ENCODE measurements around the gene SLC39A7. TPM values are rescaled to one million over a fixed set of nuclear protein-coding genes. Genes with fewer than 3 reads are reported as not detected.

SLC39A7 gene
- total and polyA plus RNA-seq, 11 donors: 39.9 to 197 (median 55.3) TPM

GRCh38 chr6:33199687-33200218 is 914 bp upstream of the SLC39A7 start:
- Histone ChIP-seq H3K27me3 (no peaks in the 10 kb centered on the region), H3K9me3 (no peaks in the 10 kb centered on the region), H3K4me1 (peaks cover 10 to 77% (median 51%) of the 10 kb centered on the region in 12 donors), H3K4me3 (peak overlapping the region; percentile 59 to 98 (median 80)), H3K36me3 (peaks cover 0 to 61% (median 47%) of the 10 kb centered on the region in 9 donors), H3K27ac (peak overlapping the region; percentile 88 to 100 (median 98))
- 1 to 4% (median 3%) methylated on average over 10 to 26 of the region's 26 CpGs for WGBS, 4 donors
- DNase-seq (peak in 4 of 5 donors; percentile 78 to 87 (median 82)), ATAC-seq (peak in 3 of 4 donors; percentile 11 to 55 (median 31))
- no peak for TF ChIP-seq CTCF (IDR thresholded peaks at IDR 0.05)
- no peak for TF ChIP-seq POLR2A (IDR thresholded peaks at IDR 0.05)
- intact Hi-C loops (cut with DNase I): loop anchor here in 8 of 10 donors (1.0 to 10.0 kb wide), 10 partner anchors 35 to 1005 kb away; partner anchors contain the start of genes GPSM3 (in 1 of the 8), PBX2 (in 1 of the 8) and PHF1 (in 1 of the 8)

- DNase-seq (no peak), ATAC-seq (peak in 2 of 4 donors; percentile 1)
- H3K4me1 ChIP-seq: peaks cover 10 to 76% (median 54%) of the 10 kb centered on the region in 12 donors
- 2 to 5% (median 3%) methylated on average over 14 of the region's 14 CpGs for WGBS, 4 donors
- H3K36me3 ChIP-seq: peaks cover 0 to 47% (median 33%) of the 10 kb centered on the region in 9 donors
- no peaks in the 10 kb centered on the region for H3K9me3 ChIP-seq
- H3K27ac ChIP-seq: peak overlapping the region; percentile 88 to 100 (median 98)
- H3K4me3 ChIP-seq: peak overlapping the region; percentile 59 to 98 (median 80)
- intact Hi-C loops (cut with DNase I): loop anchor here in 3 of 10 donors (2.0 to 10.0 kb wide), 5 partner anchors 36 to 1006 kb away; partner anchors contain the start of genes GPSM3 (in 1 of the 3), PBX2 (in 1 of the 3) and PHF1 (in 1 of the 3)
- peak in 1 of 12 donors; percentile 0 for TF ChIP-seq CTCF (IDR thresholded peaks at IDR 0.05)
- TF ChIP-seq POLR2A (IDR thresholded peaks at IDR 0.05): no peak
- H3K27me3 ChIP-seq: no peaks in the 10 kb centered on the region
These were observed 479 bp downstream of the SLC39A7 start for GRCh38 chr6:33201147-33201545.

- no peak for ATAC-seq
- Histone ChIP-seq H3K9me3 (no peaks in the 10 kb centered on the region), H3K36me3 (peaks cover 0 to 39% (median 26%) of the 10 kb centered on the region in 9 donors), H3K27ac (peak overlapping the region in 5 of 12 donors; percentile 93 to 100 (median 98)), H3K4me3 (peak overlapping the region in 11 of 12 donors; percentile 59 to 98 (median 81)), H3K27me3 (no peaks in the 10 kb centered on the region), H3K4me1 (peaks cover 10 to 71% (median 50%) of the 10 kb centered on the region in 12 donors)
- TF ChIP-seq CTCF (IDR thresholded peaks at IDR 0.05): no peak
- TF ChIP-seq POLR2A (IDR thresholded peaks at IDR 0.05): no peak
- WGBS, 4 donors: 79 to 86% (median 83%) methylated on average over 6 of the region's 6 CpGs
- peak in 1 of 5 donors; percentile 4 for DNase-seq
- intact Hi-C loops (cut with DNase I): loop anchor here in 3 of 10 donors (2.0 to 10.0 kb wide), 5 partner anchors 37 to 1007 kb away; partner anchors contain the start of genes GPSM3 (in 1 of the 3), PBX2 (in 1 of the 3) and PHF1 (in 1 of the 3)
These were observed 1.3 kb downstream of the SLC39A7 start for GRCh38 chr6:33201935-33202334.

- 85 to 91% (median 87%) methylated on average over 6 of the region's 6 CpGs for WGBS, 4 donors
- H3K36me3 ChIP-seq: peaks cover 0 to 31% (median 21%) of the 10 kb centered on the region in 9 donors
- no peak overlapping the region for H3K4me3 ChIP-seq
- H3K9me3 ChIP-seq: no peaks in the 10 kb centered on the region
- DNase-seq (no peak), ATAC-seq (no peak)
- intact Hi-C loops (cut with DNase I): loop anchor here in 2 of 10 donors (5.0 to 10.0 kb wide), 3 partner anchors 45 to 1008 kb away; partner anchors contain the start of genes GPSM3 (in 1 of the 2), PBX2 (in 1 of the 2) and PHF1 (in 1 of the 2)
- no peak overlapping the region for H3K27ac ChIP-seq
- H3K27me3 ChIP-seq: no peaks in the 10 kb centered on the region
- peaks cover 10 to 70% (median 47%) of the 10 kb centered on the region in 12 donors for H3K4me1 ChIP-seq
- TF ChIP-seq POLR2A (IDR thresholded peaks at IDR 0.05) (no peak), CTCF (IDR thresholded peaks at IDR 0.05) (no peak)
These were observed 2.1 kb downstream of the SLC39A7 start for GRCh38 chr6:33202799-33203198.
